Endodermal cell (in vitro differentiated cells): ENCODE results near the gene TMTC1. TPM values are rescaled to one million over a fixed set of nuclear protein-coding genes. Genes with fewer than 3 reads are reported as not detected.

Experiments used
- DNase-seq: peaks from one replicate; pipeline ENCODE4 v3.0.0-alpha.2; 2017
- H3K27ac ChIP-seq: 2 replicates; pipeline ENCODE4 v1.5.1; 2013; ENCODE audit warnings: mild to moderate bottlenecking, low read depth, low read length, moderate library complexity
- H3K27me3 ChIP-seq: 2 replicates; pipeline ENCODE4 v1.6.1; 2013; ENCODE audit warnings: mild to moderate bottlenecking, low read length, moderate library complexity; ENCODE audit not compliant: insufficient read depth, control insufficient read depth, poor library complexity, severe bottlenecking
- H3K36me3 ChIP-seq: 2 replicates; pipeline ENCODE4 v1.7.0; 2013; ENCODE audit warnings: mild to moderate bottlenecking, low read length, moderate library complexity; ENCODE audit not compliant: control insufficient read depth, insufficient read depth
- H3K4me1 ChIP-seq: one replicate; pipeline ENCODE4 v1.7.0; 2013; ENCODE audit warnings: low read length; ENCODE audit not compliant: control insufficient read depth, insufficient read depth
- H3K4me3 ChIP-seq: 2 replicates; pipeline ENCODE4 v1.5.1; 2013; ENCODE audit warnings: mild to moderate bottlenecking, low read length, moderate library complexity
- H3K9ac ChIP-seq: 2 replicates; pipeline ENCODE4 v1.6.1; 2013; ENCODE audit warnings: mild to moderate bottlenecking, low read length, moderate library complexity; ENCODE audit not compliant: poor library complexity, severe bottlenecking; ENCODE audit errors: extremely low read depth
- H3K9me3 ChIP-seq: 2 replicates; pipeline ENCODE4 v1.6.1; 2013; ENCODE audit warnings: mild to moderate bottlenecking, low read length, moderate library complexity; ENCODE audit not compliant: control insufficient read depth
- H3K27ac Mint-ChIP-seq: 2 replicates; pipeline ENCODE4 v1.8.0; 2020; ENCODE audit warnings: mixed read lengths
- H3K27me3 Mint-ChIP-seq: 2 replicates; pipeline ENCODE4 v1.8.0; 2021; ENCODE audit warnings: mild to moderate bottlenecking, mixed read lengths; ENCODE audit not compliant: insufficient read depth
- H3K36me3 Mint-ChIP-seq: 2 replicates; pipeline ENCODE4 v1.8.0; 2020; ENCODE audit warnings: low read depth, mixed read lengths
- H3K4me1 Mint-ChIP-seq: 2 replicates; pipeline ENCODE4 v1.8.0; 2020; ENCODE audit warnings: mixed read lengths
- H3K4me3 Mint-ChIP-seq: 2 replicates; pipeline ENCODE4 v1.8.0; 2020; ENCODE audit warnings: mild to moderate bottlenecking, moderate library complexity, mixed read lengths
- H3K9me3 Mint-ChIP-seq: 2 replicates; pipeline ENCODE4 v1.8.0; 2020; ENCODE audit warnings: mild to moderate bottlenecking, mixed read lengths
- WGBS, 2 experiments: methylation state at CpG; one replicate each; pipeline versions ENCODE4 v1.1.5 to v1.1.7; 2013; ENCODE audit warnings: missing lambda C conversion rate in 2 of 2, mixed read lengths in 1 of 2; ENCODE audit not compliant: insufficient coverage in 1 of 2, insufficient read length in 1 of 2; 5-methylcytosine and 5-hydroxymethylcytosine counted together
- total RNA-seq, 2 donors: library from RNA; stranded (reverse); fragmentation: NEBNext Ultra II Directional in 1 of 2; extraction: Animal tissue kit (Norgen Biotek cat#: 25700) in 1 of 2; gene quantifications; 2 replicates in 1 of 2; 3 replicates in 1 of 2; pipeline ENCODE4 v1.2.1, GENCODE V29; 2021
- TF ChIP-seq, protein P1 (sequence below): fragments of 200-600 bp; sonication (generic); conservative IDR thresholded peaks from 2 replicates; pipeline ENCODE4 v1.5.0; 2021; ENCODE audit warnings: antibody characterized with exemption, mild to moderate bottlenecking

Gene TMTC1
- total RNA-seq, 2 donors from 2014 or later: 31.6 to 71.0 TPM

DNA sequence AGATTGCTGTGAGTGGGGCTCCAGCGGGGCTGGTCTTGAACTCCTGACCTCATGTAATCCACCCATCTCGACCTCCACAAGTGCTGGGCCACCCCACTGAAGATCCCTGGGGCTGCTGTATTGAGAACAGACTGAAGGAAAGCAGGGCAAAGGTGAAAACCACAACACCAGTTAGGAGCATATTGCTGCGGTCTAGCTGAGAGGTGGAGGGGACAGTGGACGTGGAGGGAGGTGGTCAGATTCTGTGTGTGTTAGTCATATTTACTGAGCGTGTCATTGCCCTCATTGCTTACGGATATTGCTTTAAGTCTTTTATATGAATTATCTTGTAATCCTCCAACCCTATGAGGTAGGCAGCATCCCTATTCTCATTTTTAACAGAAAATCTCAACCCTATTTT lies 217.3 kb downstream of the TMTC1 start:
- no peak overlapping the region for H3K27ac Mint-ChIP-seq
- no peak overlapping the region for H3K9ac ChIP-seq
- H3K36me3 ChIP-seq: peaks cover 12% of the 10 kb centered on the region
- no peak for DNase-seq
- H3K27ac ChIP-seq: no peak overlapping the region
- H3K9me3 Mint-ChIP-seq: peaks cover 13% of the 10 kb centered on the region
- H3K9me3 ChIP-seq: peaks cover 16% of the 10 kb centered on the region
- H3K4me3 ChIP-seq: no peak overlapping the region
- H3K36me3 Mint-ChIP-seq: peaks cover 66% of the 10 kb centered on the region
- no peaks in the 10 kb centered on the region for H3K4me1 ChIP-seq
- WGBS, 2 experiments: 82 to 100% methylated on average over 2 to 6 of the region's 6 CpGs
- TF ChIP-seq, protein P1, sequence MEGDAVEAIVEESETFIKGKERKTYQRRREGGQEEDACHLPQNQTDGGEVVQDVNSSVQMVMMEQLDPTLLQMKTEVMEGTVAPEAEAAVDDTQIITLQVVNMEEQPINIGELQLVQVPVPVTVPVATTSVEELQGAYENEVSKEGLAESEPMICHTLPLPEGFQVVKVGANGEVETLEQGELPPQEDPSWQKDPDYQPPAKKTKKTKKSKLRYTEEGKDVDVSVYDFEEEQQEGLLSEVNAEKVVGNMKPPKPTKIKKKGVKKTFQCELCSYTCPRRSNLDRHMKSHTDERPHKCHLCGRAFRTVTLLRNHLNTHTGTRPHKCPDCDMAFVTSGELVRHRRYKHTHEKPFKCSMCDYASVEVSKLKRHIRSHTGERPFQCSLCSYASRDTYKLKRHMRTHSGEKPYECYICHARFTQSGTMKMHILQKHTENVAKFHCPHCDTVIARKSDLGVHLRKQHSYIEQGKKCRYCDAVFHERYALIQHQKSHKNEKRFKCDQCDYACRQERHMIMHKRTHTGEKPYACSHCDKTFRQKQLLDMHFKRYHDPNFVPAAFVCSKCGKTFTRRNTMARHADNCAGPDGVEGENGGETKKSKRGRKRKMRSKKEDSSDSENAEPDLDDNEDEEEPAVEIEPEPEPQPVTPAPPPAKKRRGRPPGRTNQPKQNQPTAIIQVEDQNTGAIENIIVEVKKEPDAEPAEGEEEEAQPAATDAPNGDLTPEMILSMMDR: no peak
- peaks cover 10% of the 10 kb centered on the region for H3K4me1 Mint-ChIP-seq
- H3K4me3 Mint-ChIP-seq: no peak overlapping the region
- no peaks in the 10 kb centered on the region for H3K27me3 ChIP-seq
- no peaks in the 10 kb centered on the region for H3K27me3 Mint-ChIP-seq

DNA sequence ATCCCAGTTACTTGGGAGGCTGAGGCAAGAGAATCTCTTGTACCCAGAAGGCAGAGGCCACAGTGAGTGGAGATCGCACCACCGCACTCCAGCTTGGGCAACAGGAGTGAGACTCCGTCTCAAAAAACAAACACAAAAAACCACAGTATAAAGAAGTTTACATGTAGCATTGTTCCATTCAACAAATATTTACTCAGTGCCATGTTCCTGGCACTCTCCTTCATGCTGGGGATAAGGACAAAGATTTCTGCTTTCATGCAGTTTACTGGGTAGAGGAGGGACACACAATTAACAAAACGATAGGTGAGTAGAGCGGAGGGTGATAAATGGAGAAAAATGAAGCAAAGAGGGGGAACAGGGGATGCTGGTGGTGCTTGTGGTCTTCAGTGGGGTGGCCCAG lies 218.0 kb downstream of the TMTC1 start:
- Histone ChIP-seq H3K4me1 (no peaks in the 10 kb centered on the region), H3K27ac (no peak overlapping the region), H3K4me3 (no peak overlapping the region), H3K9ac (no peak overlapping the region), H3K36me3 (peaks cover 5% of the 10 kb centered on the region), H3K27me3 (no peaks in the 10 kb centered on the region), H3K9me3 (peaks cover 16% of the 10 kb centered on the region)
- no peak for DNase-seq
- no peak overlapping the region for H3K4me3 Mint-ChIP-seq
- H3K27me3 Mint-ChIP-seq: no peaks in the 10 kb centered on the region
- TF ChIP-seq, protein P1: no peak
- H3K36me3 Mint-ChIP-seq: peaks cover 62% of the 10 kb centered on the region
- no peak overlapping the region for H3K27ac Mint-ChIP-seq
- peaks cover 13% of the 10 kb centered on the region for H3K9me3 Mint-ChIP-seq
- peaks cover 10% of the 10 kb centered on the region for H3K4me1 Mint-ChIP-seq
- 97 to 100% methylated on average over 3 to 5 of the region's 5 CpGs for WGBS, 2 experiments

DNA sequence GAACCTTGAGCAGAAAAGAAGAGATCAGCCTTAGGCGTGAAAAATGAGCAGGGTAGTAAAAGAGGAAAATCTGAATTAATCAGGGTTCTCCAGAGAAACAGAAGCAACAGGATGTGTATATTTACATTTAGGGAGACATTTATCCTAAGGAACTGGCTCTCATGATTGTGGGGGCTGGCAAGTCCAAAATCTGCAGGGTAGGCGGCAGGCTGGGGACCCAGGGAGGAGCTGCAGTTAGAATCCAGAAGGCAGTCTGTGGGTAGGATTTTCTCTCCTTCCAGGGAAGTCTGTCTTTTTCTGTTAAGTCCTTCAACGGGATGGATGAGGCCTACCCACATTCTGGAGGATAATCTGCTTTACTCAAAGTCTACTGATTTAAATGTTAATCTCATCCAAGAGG lies 218.8 kb downstream of the TMTC1 start:
- Histone ChIP-seq H3K4me1 (no peaks in the 10 kb centered on the region), H3K9me3 (peaks cover 16% of the 10 kb centered on the region), H3K4me3 (no peak overlapping the region), H3K27ac (no peak overlapping the region), H3K27me3 (no peaks in the 10 kb centered on the region), H3K9ac (no peak overlapping the region), H3K36me3 (peaks cover 3% of the 10 kb centered on the region)
- DNase-seq: no peak
- Mint-ChIP-seq H3K4me3 (no peak overlapping the region), H3K4me1 (peaks cover 10% of the 10 kb centered on the region), H3K9me3 (peaks cover 13% of the 10 kb centered on the region), H3K36me3 (peaks cover 56% of the 10 kb centered on the region), H3K27me3 (no peaks in the 10 kb centered on the region), H3K27ac (no peak overlapping the region)
- WGBS, 2 experiments: 90 to 96% methylated on average over 1 to 3 of the region's 3 CpGs
- TF ChIP-seq, protein P1: no peak
